GM18505 (cell line): ENCODE measurements around the gene ACE2.

Source experiments
- ATAC-seq: cut with Tn5 transposase; IDR thresholded peaks from one replicate; pipeline ENCODE4 v1.9.1; 2021; ENCODE audit not compliant: unreplicated experiment
- POLR2A ChIP-seq: IDR thresholded peaks from 4 replicates; pipeline ENCODE4 v1.6.1; 2011; ENCODE audit warnings: borderline replicate concordance; ENCODE audit not compliant: insufficient read depth, insufficient read length; ENCODE audit errors: extremely low read depth

ACE2 gene

GRCh38 chrX:15563056-15563455 is 37.7 kb downstream of the ACE2 start:
- no peak for ATAC-seq
- no peak for TF ChIP-seq POLR2A

DNA sequence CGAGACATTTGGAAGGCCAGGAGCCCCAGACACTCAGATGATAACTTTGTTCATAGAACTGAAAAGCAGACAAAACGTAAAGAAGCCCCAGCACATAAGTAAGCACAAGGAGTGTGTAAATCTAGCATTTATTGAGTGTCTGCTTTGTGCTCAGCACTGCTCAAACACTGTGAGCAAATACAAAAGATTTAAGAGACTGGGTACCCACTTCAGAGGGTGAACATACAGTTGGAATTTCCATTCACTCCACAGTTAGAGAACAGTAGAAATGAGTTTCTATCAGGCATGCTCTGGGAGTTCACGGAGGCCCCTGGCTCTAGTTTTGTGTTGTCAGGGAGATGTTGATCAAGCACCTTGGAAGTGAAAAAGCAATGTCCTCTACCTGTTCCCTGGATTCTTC is 39.8 kb downstream of the ACE2 start:
- ATAC-seq, result no peak
- TF ChIP-seq POLR2A, result no peak

DNA sequence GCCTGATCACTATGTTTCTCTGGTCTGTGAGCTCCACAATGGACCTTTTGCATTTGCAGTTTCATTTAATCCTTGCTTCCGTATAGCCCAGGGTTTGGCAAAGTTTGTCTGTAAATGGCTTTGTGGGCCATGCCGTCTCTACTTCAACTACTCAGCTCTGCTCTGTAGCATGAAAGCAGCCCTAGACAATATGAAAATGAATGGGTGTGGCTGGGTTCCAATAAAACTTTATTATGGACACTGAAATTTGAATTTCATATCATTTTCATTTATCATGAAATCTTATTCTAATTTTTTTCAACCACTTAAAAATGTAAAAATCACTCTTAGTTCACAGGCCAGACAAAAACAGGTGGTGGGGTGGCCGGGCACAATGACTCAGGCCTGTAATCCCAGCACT is 41.5 kb downstream of the ACE2 start:
- ATAC-seq, result no peak
- no peak for TF ChIP-seq POLR2A

DNA sequence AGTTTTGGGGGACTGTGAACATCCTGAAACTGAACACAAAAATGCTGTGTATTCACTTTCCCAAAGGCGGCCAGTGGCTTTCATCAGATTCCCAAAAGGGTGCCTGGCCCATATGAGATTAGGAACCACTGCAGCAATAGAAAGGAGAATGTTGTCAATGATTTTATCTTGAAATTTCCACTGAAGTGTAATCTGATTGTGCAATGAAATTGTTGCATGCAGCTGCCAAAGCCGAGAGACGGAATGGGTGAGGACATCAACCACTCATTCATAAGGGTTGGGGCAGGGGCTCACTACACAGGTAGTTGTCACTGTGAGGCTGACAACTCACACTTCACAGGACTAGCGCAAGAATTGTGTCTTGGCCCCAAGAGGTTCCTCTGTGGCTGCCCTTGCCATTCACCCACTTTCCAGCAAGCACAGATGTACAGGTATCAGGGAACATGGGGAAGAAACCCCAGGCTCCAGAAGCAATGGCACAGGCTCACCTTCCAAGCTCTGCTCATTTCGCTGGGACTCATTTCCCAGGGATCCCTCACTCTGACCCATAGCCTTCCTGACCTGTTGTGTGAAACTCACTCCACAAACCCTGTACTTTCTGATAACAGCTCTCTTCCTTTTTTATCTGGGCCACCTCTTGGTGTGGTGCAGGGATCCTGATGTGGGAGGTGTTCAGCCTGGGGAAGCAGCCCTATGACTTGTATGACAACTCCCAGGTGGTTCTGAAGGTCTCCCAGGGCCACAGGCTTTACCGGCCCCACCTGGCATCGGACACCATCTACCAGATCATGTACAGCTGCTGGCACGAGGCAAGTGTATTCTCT is 51.4 kb downstream of the ACE2 start:
- ATAC-seq, result no peak
- no peak for TF ChIP-seq POLR2A

DNA sequence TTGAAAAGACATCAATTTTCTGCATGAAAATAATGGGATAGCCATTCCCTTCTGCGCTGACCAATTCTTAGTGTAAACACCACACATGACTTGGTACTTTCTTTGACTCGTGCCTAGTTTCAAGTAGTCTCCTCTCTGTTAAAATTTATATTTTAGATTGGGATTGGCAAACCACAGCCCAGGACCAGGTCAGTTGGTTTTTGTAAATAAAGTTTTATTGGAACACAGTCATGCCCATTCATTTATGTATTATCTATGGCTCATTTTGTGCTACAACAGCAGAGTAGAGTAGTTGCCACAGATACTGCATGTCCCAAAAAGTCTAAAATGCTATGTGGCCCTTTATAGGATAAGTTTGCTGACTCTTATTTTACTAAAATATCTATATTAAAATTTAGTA is 53.4 kb downstream of the ACE2 start:
- TF ChIP-seq POLR2A, result no peak
- ATAC-seq, result no peak

GRCh38 chrX:15546745-15547144 is 54.0 kb downstream of the ACE2 start:
- ATAC-seq, result no peak
- TF ChIP-seq POLR2A, result no peak

- no peak for TF ChIP-seq POLR2A
- ATAC-seq, result no peak
Measured at GRCh38 chrX:15530318-15530717, 70.4 kb downstream of the ACE2 start.

GRCh38 chrX:15529165-15529564 is 71.6 kb downstream of the ACE2 start:
- no peak for ATAC-seq

DNA sequence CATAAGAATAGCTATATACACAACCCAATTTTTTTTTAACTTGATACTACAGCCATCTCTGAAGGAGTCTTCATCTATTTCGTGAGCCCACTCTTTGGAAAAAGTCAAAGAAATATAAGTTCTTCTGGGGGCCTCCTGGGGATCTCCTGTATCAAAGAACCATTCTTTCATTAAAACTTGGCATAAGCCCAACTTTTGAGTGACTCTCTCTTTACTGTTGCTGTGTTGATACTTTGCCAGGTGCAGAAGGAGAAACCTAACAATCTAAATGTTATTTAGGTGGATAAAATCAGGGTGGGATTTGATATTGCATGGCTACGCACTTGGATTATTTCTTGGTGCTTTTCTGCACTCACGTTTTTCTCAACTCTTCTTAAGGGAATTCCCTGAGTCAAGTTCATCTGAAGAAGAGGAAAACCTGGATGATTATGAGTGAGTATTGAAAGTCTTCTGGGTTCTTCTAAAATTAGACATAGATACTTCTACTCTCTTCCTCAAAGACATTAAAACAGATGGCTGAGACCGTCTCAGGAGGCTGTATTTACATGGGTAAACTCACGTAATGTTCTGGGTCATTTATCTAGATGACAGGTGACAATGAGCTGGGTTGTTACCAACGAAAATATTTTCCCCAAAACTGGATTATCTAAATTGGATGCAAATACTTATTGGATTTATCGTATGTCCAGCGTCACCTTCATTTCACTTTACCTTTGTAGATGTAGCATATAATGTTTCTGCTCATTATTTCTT is 74.9 kb downstream of the ACE2 start:
- no peak for TF ChIP-seq POLR2A
- ATAC-seq, result no peak

More at GRCh38 chrX:15529165-15529564, 71.6 kb downstream of the ACE2 start:
- TF ChIP-seq POLR2A, result no peak

DNA sequence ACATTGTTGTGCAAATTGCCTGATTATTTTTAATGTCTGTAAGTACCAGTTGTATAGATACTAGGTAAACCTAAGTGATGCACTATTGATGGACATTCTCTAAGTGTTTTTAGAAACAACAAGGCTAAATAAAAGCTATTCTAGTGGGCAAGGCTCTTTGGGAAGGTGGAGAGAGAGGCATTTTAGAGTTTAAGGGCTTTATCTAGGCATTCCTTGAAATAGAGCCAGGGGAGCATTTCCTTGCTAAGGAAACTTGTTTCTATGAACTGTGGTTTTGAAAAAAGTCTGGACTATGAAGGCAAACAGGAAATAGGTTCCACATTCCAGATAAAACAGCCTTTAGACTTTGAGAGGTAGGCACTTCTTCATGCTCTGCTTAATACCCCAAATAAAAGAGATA is 76.3 kb downstream of the ACE2 start:
- no peak for ATAC-seq
- no peak for TF ChIP-seq POLR2A

- ATAC-seq, result no peak
- TF ChIP-seq POLR2A, result no peak
Measured at GRCh38 chrX:15523088-15523487, 77.7 kb downstream of the ACE2 start.

GRCh38 chrX:15522464-15522863 is 78.3 kb downstream of the ACE2 start:
- no peak for TF ChIP-seq POLR2A
- no peak for ATAC-seq

DNA sequence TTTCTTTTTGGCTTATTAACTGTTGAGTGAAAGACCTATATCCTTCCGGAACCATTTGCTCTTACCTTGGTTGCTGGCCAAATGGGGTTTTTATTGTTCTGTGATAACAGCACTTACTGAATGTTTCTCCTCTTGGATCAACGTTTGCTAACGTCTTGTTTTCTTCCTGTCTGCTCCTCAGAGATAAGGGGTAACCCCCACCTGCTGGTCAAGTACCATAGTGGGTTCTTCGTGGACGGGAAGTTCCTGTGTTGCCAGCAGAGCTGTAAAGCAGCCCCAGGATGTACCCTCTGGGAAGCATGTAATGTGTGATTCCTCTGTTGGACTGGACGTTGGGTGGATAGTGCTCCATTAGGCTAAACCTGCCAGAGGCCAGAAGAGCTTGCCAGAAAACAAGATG is 84.8 kb downstream of the ACE2 start:
- ATAC-seq, result no peak
- TF ChIP-seq POLR2A, result no peak

DNA sequence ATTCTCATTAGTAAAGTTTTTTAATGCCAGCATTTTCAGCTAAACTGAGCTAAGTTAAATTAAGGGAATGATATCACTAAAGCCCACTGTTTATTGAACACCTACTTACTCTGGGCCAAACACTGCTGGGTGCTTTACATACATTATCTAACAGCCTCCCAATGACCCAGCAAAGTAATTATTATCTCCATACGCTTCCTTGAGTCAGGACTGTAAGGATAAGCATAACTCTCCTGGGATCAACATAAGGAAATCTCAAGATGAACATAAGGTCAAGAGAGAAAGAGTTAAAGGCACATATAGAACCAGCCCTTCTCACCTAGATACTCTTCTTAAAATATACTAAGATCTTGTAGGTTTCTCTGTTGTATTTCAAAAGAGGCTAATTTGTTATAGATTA is 86.5 kb downstream of the ACE2 start:
- TF ChIP-seq POLR2A, result no peak
- no peak for ATAC-seq

DNA sequence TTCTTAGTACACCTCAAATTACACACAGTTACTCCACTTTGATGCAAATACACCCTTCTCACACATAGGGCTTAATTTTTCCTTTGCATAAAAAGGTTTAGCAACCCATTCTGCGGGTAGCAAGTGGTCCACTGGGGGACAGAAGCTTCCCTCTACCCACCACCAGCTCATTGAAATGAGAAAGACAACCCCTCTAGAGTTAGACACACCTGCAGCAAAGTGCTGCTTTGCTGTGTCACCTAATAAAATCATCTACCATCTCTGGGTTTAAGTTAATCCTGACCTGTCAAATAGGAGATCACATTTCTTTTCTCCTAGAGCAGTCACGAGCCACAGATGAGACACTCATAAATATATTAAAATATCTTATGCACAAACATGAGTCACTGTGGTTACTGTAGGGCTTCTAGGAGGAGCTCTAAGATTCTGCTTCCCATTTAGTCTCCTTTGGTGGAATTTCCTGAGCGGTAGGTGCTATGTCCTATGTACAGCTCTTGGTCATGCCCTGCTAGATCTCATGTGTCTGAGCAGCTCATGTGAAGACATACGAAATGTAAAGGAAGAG is 88.3 kb downstream of the ACE2 start:
- ATAC-seq, result no peak
- TF ChIP-seq POLR2A, result no peak

DNA sequence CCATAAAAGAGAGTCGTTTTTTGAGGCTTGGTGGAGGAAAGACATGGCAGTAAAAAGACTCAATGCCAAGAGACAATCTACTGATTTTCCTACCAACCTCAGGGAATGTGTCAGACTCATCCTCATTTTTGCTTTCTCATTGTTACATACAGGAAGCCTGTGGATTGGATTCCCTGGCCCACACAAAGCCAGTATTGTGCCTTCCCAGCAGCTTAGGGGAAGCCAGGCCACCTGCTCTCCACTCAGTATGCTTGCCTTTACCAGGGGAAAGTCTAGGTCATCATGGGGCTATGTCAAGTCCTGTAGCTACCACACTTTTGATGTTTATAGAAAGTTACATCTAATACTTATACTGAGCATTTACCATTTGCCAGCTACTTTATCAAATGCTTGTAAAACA is 89.2 kb downstream of the ACE2 start:
- TF ChIP-seq POLR2A, result no peak
- ATAC-seq, result no peak
